ENCODE measurements around the gene METTL25B. TPM values are rescaled to one million over a fixed set of nuclear protein-coding genes. Genes with fewer than 3 reads are reported as not detected.

Gene METTL25B
- total and polyA plus RNA-seq, 2 donors (not counting 3 experiments of a cell fraction or from before 2014, with no cell fraction given): 12.8 to 15.0 TPM

DNA sequence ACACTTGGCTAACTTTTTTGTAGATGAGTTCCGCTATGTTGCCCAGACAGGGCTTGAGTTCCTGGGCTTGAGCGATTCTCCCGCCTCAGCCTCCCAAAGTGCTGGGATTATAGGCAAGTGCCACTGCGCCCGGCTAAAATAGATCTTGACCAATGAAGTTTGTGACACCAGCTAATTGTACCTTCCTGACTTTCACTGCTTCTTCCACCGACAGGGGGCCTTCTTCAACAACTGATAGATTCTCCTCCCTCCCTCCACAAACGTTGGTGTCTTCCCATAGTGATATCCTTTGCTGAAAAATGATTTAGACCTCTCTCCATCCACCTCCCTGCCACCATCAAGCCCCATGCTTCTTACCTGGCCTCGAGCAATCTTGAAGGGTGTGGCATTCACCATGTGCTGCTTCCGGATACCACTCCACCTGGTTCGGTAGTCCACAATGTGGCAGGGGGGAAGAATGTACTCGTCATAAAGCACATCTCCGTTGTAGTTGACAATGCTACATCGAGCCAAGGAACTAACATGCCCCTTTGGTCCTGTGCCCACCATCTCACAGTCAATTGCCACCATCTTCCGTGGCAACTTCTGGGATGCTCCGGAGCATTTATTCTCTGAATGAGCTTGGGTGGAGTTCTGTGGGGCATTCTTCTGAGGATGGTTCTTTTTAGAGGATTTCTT lies 1.6 kb upstream of the METTL25B start:
- H2AFZ ChIP-seq (ENCODE audit: low read depth, low read length): no peak overlapping the region
- ChIA-PET POLR2A (interaction anchor here (1.7 kb wide), 1 partner anchor 37 kb away, joined by 6 read pairs; no protein-coding TSS in a partner anchor), CTCF (interaction anchor here (0.6 to 5.3 kb wide), 71 partner anchors 8 to 201 kb away, joined by 3 to 546 read pairs (median 6); partner anchors contain the start of genes CRABP2, HDGF, INSRR and LRRC71)
- no peak overlapping the region for H3K9ac ChIP-seq (replicated peaks; ENCODE audit: extremely low read depth, insufficient read depth, low read length)
- peak overlapping the region; percentile 89 for H3K4me2 ChIP-seq (ENCODE audit: insufficient read depth, low read length)
- dilution Hi-C loops (cut with MboI; ENCODE audit: extremely low pct_ligation_motif_present, low sequenced_read_pairs) (no loop called here), intact Hi-C loops (cut with micrococcal nuclease) (loop anchor here (1.0 kb wide), 6 partner anchors 37 to 201 kb away; partner anchors contain the start of gene NTRK1)
- BruUV-seq (replicated peaks): no TSS peak
- peak; percentile 78 for FAIRE-seq
- H3K27me3 ChIP-seq (ENCODE audit: control insufficient read depth in 2 of 2, insufficient read depth in 2 of 2, low read length in 2 of 2): no peaks in the 10 kb centered on the region
- peaks cover 10 to 18% of the 10 kb centered on the region in 2 experiments for H3K36me3 ChIP-seq (ENCODE audit: control insufficient read depth in 2 of 2, extremely low read depth in 1 of 2, insufficient read depth in 2 of 2, low read length in 2 of 2)
- H3K27ac ChIP-seq (ENCODE audit: insufficient read depth, low read depth, low read length): no peak overlapping the region
- peaks cover 32% of the 10 kb centered on the region for H3K4me1 ChIP-seq (ENCODE audit: control insufficient read depth, extremely low read depth, insufficient read depth, low read length)
- DNase-seq (ENCODE audit: low read depth, low spot score): peak; percentile 62
- no peaks in the 10 kb centered on the region for H3K9me3 ChIP-seq (replicated peaks; ENCODE audit: control insufficient read depth, insufficient read depth, low read length)
- TF ChIP-seq, protein P1, sequence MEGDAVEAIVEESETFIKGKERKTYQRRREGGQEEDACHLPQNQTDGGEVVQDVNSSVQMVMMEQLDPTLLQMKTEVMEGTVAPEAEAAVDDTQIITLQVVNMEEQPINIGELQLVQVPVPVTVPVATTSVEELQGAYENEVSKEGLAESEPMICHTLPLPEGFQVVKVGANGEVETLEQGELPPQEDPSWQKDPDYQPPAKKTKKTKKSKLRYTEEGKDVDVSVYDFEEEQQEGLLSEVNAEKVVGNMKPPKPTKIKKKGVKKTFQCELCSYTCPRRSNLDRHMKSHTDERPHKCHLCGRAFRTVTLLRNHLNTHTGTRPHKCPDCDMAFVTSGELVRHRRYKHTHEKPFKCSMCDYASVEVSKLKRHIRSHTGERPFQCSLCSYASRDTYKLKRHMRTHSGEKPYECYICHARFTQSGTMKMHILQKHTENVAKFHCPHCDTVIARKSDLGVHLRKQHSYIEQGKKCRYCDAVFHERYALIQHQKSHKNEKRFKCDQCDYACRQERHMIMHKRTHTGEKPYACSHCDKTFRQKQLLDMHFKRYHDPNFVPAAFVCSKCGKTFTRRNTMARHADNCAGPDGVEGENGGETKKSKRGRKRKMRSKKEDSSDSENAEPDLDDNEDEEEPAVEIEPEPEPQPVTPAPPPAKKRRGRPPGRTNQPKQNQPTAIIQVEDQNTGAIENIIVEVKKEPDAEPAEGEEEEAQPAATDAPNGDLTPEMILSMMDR (IDR thresholded peaks at IDR 0.05; ENCODE audit: extremely low read depth in 1 of 2, insufficient read depth in 1 of 2, low read depth in 1 of 2, low read length in 2 of 2): peak; percentile 66 to 69
- TF ChIP-seq, protein P2, sequence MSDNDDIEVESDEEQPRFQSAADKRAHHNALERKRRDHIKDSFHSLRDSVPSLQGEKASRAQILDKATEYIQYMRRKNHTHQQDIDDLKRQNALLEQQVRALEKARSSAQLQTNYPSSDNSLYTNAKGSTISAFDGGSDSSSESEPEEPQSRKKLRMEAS (IDR thresholded peaks at IDR 0.05; ENCODE audit: insufficient read depth, insufficient read length): no peak
- H3K79me2 ChIP-seq (ENCODE audit: control insufficient read depth, insufficient read depth, low read length): peaks cover 55% of the 10 kb centered on the region
- H3K9me1 ChIP-seq (replicated peaks; ENCODE audit: control insufficient read depth, extremely low read depth, insufficient read depth, low read length): no peaks in the 10 kb centered on the region
- H4K20me1 ChIP-seq (replicated peaks; ENCODE audit: control insufficient read depth, extremely low read depth, insufficient read depth, low read length): peaks cover 7% of the 10 kb centered on the region
- peak overlapping the region in 1 of 3 experiments; percentile 79 for H3K4me3 ChIP-seq (replicated peaks in 1 of 3; ENCODE audit: insufficient read depth in 1 of 3, low read depth in 1 of 3, low read length in 3 of 3)

DNA sequence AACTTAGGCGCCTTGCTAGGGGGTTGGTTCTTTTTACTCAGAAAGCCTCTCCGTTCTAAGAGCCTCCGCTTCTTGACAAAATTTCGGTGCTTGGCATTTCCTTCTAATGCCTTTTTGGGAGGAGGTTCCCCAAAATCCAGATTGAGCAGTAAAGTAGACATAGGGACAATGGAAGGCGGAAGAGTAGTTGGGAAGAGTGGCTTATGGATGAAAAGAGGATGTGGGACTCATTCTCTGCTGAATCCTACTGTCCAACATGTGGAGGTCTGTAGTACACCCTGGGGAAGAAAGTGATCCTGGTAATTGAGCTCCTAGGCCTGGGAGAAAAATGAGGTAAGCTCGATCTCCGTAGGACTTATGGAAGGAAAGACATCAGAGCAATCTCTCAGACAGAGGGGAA lies 777 bp upstream of the METTL25B start:
- H4K20me1 ChIP-seq (replicated peaks; ENCODE audit: control insufficient read depth, extremely low read depth, insufficient read depth, low read length): peaks cover 7% of the 10 kb centered on the region
- no peak for TF ChIP-seq MYC (IDR thresholded peaks at IDR 0.05; ENCODE audit: low read depth, low read length)
- no peak for TF ChIP-seq POLR2AphosphoS5 (IDR thresholded peaks at IDR 0.05; ENCODE audit: insufficient read depth, low read depth, low read length)
- TF ChIP-seq JUN (IDR thresholded peaks at IDR 0.05; ENCODE audit: borderline replicate concordance, insufficient read depth, insufficient read length, low read depth): no peak
- TF ChIP-seq EZH2 (IDR thresholded peaks at IDR 0.05; ENCODE audit: borderline replicate concordance, low read depth, low read length, severe bottlenecking): no peak
- TF ChIP-seq POLR2A (IDR thresholded peaks at IDR 0.05; ENCODE audit: low read depth, low read length): no peak
- TF ChIP-seq, protein P2 (IDR thresholded peaks at IDR 0.05; ENCODE audit: insufficient read depth, insufficient read length): no peak
- no peak for TF ChIP-seq GATA2 (IDR thresholded peaks at IDR 0.05; ENCODE audit: insufficient read depth, insufficient read length, low read depth, low read length)
- TF ChIP-seq, protein P1 (IDR thresholded peaks at IDR 0.05; ENCODE audit: extremely low read depth in 1 of 2, insufficient read depth in 1 of 2, low read depth in 1 of 2, low read length in 2 of 2): no peak
- TF ChIP-seq FOS (IDR thresholded peaks at IDR 0.05; ENCODE audit: borderline replicate concordance, insufficient read depth, low read length): no peak
- peaks cover 32% of the 10 kb centered on the region for H3K4me1 ChIP-seq (ENCODE audit: control insufficient read depth, extremely low read depth, insufficient read depth, low read length)
- peak overlapping the region; percentile 29 to 94 (median 79) for H3K4me3 ChIP-seq (replicated peaks in 1 of 3; ENCODE audit: insufficient read depth in 1 of 3, low read depth in 1 of 3, low read length in 3 of 3)
- H3K79me2 ChIP-seq (ENCODE audit: control insufficient read depth, insufficient read depth, low read length): peaks cover 55% of the 10 kb centered on the region
- H3K9ac ChIP-seq (replicated peaks; ENCODE audit: extremely low read depth, insufficient read depth, low read length): peak overlapping the region; percentile 70
- H3K9me1 ChIP-seq (replicated peaks; ENCODE audit: control insufficient read depth, extremely low read depth, insufficient read depth, low read length): no peaks in the 10 kb centered on the region
- POLR2A ChIA-PET: no interaction called here
- H3K9me3 ChIP-seq (replicated peaks; ENCODE audit: control insufficient read depth, insufficient read depth, low read length): no peaks in the 10 kb centered on the region
- H3K36me3 ChIP-seq (ENCODE audit: control insufficient read depth in 2 of 2, extremely low read depth in 1 of 2, insufficient read depth in 2 of 2, low read length in 2 of 2): peaks cover 10 to 18% of the 10 kb centered on the region in 2 experiments
- no TSS peak for BruUV-seq (replicated peaks)
- dilution Hi-C loops (cut with MboI; ENCODE audit: extremely low pct_ligation_motif_present, low sequenced_read_pairs) (no loop called here), intact Hi-C loops (cut with micrococcal nuclease) (no loop called here)
- no peak overlapping the region for H2AFZ ChIP-seq (ENCODE audit: low read depth, low read length)
- peak overlapping the region; percentile 89 for H3K4me2 ChIP-seq (ENCODE audit: insufficient read depth, low read length)
- FAIRE-seq (no peak), DNase-seq (ENCODE audit: low read depth, low spot score) (no peak)
- H3K27me3 ChIP-seq (ENCODE audit: control insufficient read depth in 2 of 2, insufficient read depth in 2 of 2, low read length in 2 of 2): no peaks in the 10 kb centered on the region
- H3K27ac ChIP-seq (ENCODE audit: insufficient read depth, low read depth, low read length): peak overlapping the region; percentile 54
- CTCF ChIA-PET: interaction anchor here (0.7 to 5.3 kb wide), 21 partner anchors 13 to 200 kb away, joined by 3 to 546 read pairs (median 45); partner anchors contain the start of genes CRABP2, HDGF, INSRR and MRPL24

Measured in endothelial cell of umbilical vein (primary cell).